ENCODE results near the gene BCL7A.

The BCL7A gene

DNA sequence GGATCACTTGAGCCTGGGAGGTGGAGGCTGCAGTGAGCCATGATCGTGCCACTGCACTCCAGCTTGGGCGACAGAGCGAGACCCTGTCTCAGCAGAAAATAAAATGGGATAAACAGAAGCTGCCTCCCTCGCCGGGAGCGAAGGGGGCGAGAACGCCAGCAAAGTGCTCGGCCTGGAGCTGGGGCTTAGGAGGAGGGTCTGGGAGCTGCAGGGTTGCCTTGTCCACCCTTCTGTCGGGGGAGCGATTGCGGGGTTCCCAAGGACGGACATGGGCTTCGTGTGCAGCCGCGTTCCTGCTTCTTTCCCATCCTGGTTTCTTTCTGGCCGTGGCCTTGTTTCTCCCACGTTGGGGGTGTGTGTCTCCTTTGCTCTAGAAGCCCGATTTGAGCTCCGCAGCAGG, 29.0 kb downstream of the BCL7A start:
- no peaks in the 10 kb centered on the region for H4K20me1 ChIP-seq (ENCODE audit: insufficient read depth, low read length)
- no peaks in the 10 kb centered on the region for H3K9me3 ChIP-seq (ENCODE audit: low read length)
- H3K9me2 ChIP-seq (ENCODE audit: low read depth, low read length), result no peaks in the 10 kb centered on the region
- no peak overlapping the region for H2AFZ ChIP-seq (ENCODE audit: low read length)
- H3K36me3 ChIP-seq (ENCODE audit: insufficient read depth, low read length), result peaks cover 66% of the 10 kb centered on the region
- H3K9ac ChIP-seq (ENCODE audit: low read length), result no peak overlapping the region
- H3K4me1 ChIP-seq (ENCODE audit: insufficient read depth, low read length, severe bottlenecking), result peaks cover 7% of the 10 kb centered on the region
- no peaks in the 10 kb centered on the region for H3K79me2 ChIP-seq (ENCODE audit: insufficient read depth, low read length)
- H3K27ac ChIP-seq (ENCODE audit: low read depth, low read length, poor library complexity, severe bottlenecking), result no peak overlapping the region
- H3K4me3 ChIP-seq (ENCODE audit: low read depth, low read length, poor library complexity, severe bottlenecking), result no peak overlapping the region
- H3F3A ChIP-seq (ENCODE audit: insufficient read depth, low read length), result peaks cover 4% of the 10 kb centered on the region; the same call in 1 of the 2 replicates
- TF ChIP-seq EZH2 (IDR thresholded peaks at IDR 0.05; ENCODE audit: borderline replicate concordance, low read length), result no peak
- TF ChIP-seq, protein P1, sequence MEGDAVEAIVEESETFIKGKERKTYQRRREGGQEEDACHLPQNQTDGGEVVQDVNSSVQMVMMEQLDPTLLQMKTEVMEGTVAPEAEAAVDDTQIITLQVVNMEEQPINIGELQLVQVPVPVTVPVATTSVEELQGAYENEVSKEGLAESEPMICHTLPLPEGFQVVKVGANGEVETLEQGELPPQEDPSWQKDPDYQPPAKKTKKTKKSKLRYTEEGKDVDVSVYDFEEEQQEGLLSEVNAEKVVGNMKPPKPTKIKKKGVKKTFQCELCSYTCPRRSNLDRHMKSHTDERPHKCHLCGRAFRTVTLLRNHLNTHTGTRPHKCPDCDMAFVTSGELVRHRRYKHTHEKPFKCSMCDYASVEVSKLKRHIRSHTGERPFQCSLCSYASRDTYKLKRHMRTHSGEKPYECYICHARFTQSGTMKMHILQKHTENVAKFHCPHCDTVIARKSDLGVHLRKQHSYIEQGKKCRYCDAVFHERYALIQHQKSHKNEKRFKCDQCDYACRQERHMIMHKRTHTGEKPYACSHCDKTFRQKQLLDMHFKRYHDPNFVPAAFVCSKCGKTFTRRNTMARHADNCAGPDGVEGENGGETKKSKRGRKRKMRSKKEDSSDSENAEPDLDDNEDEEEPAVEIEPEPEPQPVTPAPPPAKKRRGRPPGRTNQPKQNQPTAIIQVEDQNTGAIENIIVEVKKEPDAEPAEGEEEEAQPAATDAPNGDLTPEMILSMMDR (IDR thresholded peaks at IDR 0.05; ENCODE audit: low read length), result no peak
- H3K4me2 ChIP-seq (ENCODE audit: low read length), result no peak overlapping the region
- no peaks in the 10 kb centered on the region for H3K27me3 ChIP-seq (ENCODE audit: insufficient read depth, low read length)

DNA sequence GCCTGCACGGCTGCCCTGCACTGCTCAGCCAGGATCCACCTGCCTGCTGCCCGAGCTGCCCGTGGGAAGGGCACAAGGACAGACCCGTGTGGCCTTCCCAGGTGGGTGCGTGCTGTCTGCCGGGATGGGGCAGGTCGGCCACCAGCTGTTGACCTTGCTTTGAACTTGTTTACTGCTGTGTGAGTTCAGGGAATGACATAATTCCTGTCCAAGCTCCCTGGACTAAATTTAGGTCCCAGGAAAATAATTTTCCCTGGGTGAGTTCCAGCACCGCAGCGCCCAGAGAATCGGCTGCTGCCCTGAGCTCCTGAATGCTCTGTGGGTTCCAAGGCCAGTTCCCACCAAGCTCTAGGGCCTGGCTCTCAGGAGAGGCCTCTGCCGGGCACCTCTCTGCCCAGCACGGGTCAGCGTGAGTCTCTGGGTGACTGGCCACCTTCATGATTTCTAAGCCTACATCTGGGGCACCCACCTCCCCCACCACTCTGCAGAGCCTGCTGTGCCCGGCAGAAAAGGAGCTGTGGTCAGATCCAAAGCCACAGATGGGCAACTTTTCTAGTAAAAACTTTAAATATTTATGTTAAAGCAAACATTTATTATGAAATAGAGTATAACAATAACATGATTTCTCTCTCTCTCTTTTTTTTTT, 29.7 kb downstream of the BCL7A start:
- no peak overlapping the region for H3K4me3 ChIP-seq (ENCODE audit: low read depth, low read length, poor library complexity, severe bottlenecking)
- H3K27me3 ChIP-seq (ENCODE audit: insufficient read depth, low read length), result no peaks in the 10 kb centered on the region
- H2AFZ ChIP-seq (ENCODE audit: low read length), result no peak overlapping the region
- no peaks in the 10 kb centered on the region for H4K20me1 ChIP-seq (ENCODE audit: insufficient read depth, low read length)
- peak overlapping the region; percentile 51 for H3K27ac ChIP-seq (ENCODE audit: low read depth, low read length, poor library complexity, severe bottlenecking)
- no peak overlapping the region for H3K4me2 ChIP-seq (ENCODE audit: low read length)
- peaks cover 4% of the 10 kb centered on the region; the same call in 1 of the 2 replicates for H3F3A ChIP-seq (ENCODE audit: insufficient read depth, low read length)
- H3K9me2 ChIP-seq (ENCODE audit: low read depth, low read length), result no peaks in the 10 kb centered on the region
- H3K9ac ChIP-seq (ENCODE audit: low read length), result no peak overlapping the region
- H3K79me2 ChIP-seq (ENCODE audit: insufficient read depth, low read length), result no peaks in the 10 kb centered on the region
- peaks cover 7% of the 10 kb centered on the region for H3K4me1 ChIP-seq (ENCODE audit: insufficient read depth, low read length, severe bottlenecking)
- H3K36me3 ChIP-seq (ENCODE audit: insufficient read depth, low read length), result peaks cover 66% of the 10 kb centered on the region
- no peak for TF ChIP-seq EZH2 (IDR thresholded peaks at IDR 0.05; ENCODE audit: borderline replicate concordance, low read length)
- TF ChIP-seq, protein P1 (IDR thresholded peaks at IDR 0.05; ENCODE audit: low read length), result no peak
- no peaks in the 10 kb centered on the region for H3K9me3 ChIP-seq (ENCODE audit: low read length)

DNA sequence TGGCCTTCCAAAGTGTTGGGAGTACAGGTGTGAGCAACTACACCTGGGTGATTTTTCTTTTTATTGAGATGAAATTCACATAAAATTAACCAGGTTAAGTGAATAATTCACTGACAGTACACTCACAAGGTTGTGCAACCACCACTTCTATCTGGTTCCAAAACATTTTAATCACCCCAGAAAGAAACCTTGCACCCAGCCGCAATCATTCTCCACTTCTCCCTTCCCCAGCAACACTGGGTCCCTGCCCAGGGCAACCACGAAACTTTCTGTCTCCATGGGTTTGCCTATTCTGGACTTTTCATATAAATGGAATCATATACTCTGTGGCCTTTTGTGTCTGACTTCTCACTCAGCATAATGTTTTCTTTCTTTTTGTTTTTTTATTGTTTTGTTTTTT, 30.6 kb downstream of the BCL7A start:
- peaks cover 67% of the 10 kb centered on the region for H3K36me3 ChIP-seq (ENCODE audit: insufficient read depth, low read length)
- H4K20me1 ChIP-seq (ENCODE audit: insufficient read depth, low read length), result no peaks in the 10 kb centered on the region
- no peaks in the 10 kb centered on the region for H3K79me2 ChIP-seq (ENCODE audit: insufficient read depth, low read length)
- H3F3A ChIP-seq (ENCODE audit: insufficient read depth, low read length), result peaks cover 4% of the 10 kb centered on the region; the same call in 1 of the 2 replicates
- H3K27ac ChIP-seq (ENCODE audit: low read depth, low read length, poor library complexity, severe bottlenecking), result peak overlapping the region; percentile 27
- no peaks in the 10 kb centered on the region for H3K27me3 ChIP-seq (ENCODE audit: insufficient read depth, low read length)
- no peaks in the 10 kb centered on the region for H3K9me2 ChIP-seq (ENCODE audit: low read depth, low read length)
- H3K9ac ChIP-seq (ENCODE audit: low read length), result no peak overlapping the region
- no peak overlapping the region for H2AFZ ChIP-seq (ENCODE audit: low read length)
- no peaks in the 10 kb centered on the region for H3K9me3 ChIP-seq (ENCODE audit: low read length)
- peaks cover 7% of the 10 kb centered on the region for H3K4me1 ChIP-seq (ENCODE audit: insufficient read depth, low read length, severe bottlenecking)
- H3K4me2 ChIP-seq (ENCODE audit: low read length), result no peak overlapping the region
- no peak overlapping the region for H3K4me3 ChIP-seq (ENCODE audit: low read depth, low read length, poor library complexity, severe bottlenecking)
- TF ChIP-seq, protein P1 (IDR thresholded peaks at IDR 0.05; ENCODE audit: low read length), result no peak
- TF ChIP-seq EZH2 (IDR thresholded peaks at IDR 0.05; ENCODE audit: borderline replicate concordance, low read length), result no peak

Measured in OCI-LY1 (cell line).